Measurements from ENCODE around the gene RELT.

The RELT gene

GRCh38 chr11:73380897-73381410, 4.8 kb downstream of the RELT start:
- in situ Hi-C loops (cut with MboI; ENCODE audit: low sequenced_read_pairs, unreplicated experiment), result no loop called here
- no peak for TF ChIP-seq CTCF (IDR thresholded peaks at IDR 0.05; ENCODE audit: borderline replicate concordance, control extremely low read depth, extremely low read depth, insufficient read depth, missing control alignments)
- DNase-seq (ENCODE audit: low spot score), result no peak

GRCh38 chr11:73381589-73381988, 5.4 kb downstream of the RELT start:
- no peak for DNase-seq (ENCODE audit: low spot score)
- in situ Hi-C loops (cut with MboI; ENCODE audit: low sequenced_read_pairs, unreplicated experiment), result no loop called here
- no peak for TF ChIP-seq CTCF (IDR thresholded peaks at IDR 0.05; ENCODE audit: borderline replicate concordance, control extremely low read depth, extremely low read depth, insufficient read depth, missing control alignments)

GRCh38 chr11:73382183-73382582, 6.0 kb downstream of the RELT start:
- DNase-seq (ENCODE audit: low spot score), result no peak
- no peak for TF ChIP-seq CTCF (IDR thresholded peaks at IDR 0.05; ENCODE audit: borderline replicate concordance, control extremely low read depth, extremely low read depth, insufficient read depth, missing control alignments)
- in situ Hi-C loops (cut with MboI; ENCODE audit: low sequenced_read_pairs, unreplicated experiment), result no loop called here

- in situ Hi-C loops (cut with MboI; ENCODE audit: low sequenced_read_pairs, unreplicated experiment), result no loop called here
- no peak for TF ChIP-seq CTCF (IDR thresholded peaks at IDR 0.05; ENCODE audit: borderline replicate concordance, control extremely low read depth, extremely low read depth, insufficient read depth, missing control alignments)
- no peak for DNase-seq (ENCODE audit: low spot score)
These were observed 6.5 kb downstream of the RELT start for GRCh38 chr11:73382747-73383146.

- in situ Hi-C loops (cut with MboI; ENCODE audit: low sequenced_read_pairs, unreplicated experiment), result no loop called here
- DNase-seq (ENCODE audit: low spot score), result no peak
- no peak for TF ChIP-seq CTCF (IDR thresholded peaks at IDR 0.05; ENCODE audit: borderline replicate concordance, control extremely low read depth, extremely low read depth, insufficient read depth, missing control alignments)
These were observed 7.3 kb downstream of the RELT start for GRCh38 chr11:73383249-73384124.

- no peak for TF ChIP-seq CTCF (IDR thresholded peaks at IDR 0.05; ENCODE audit: borderline replicate concordance, control extremely low read depth, extremely low read depth, insufficient read depth, missing control alignments)
- in situ Hi-C loops (cut with MboI; ENCODE audit: low sequenced_read_pairs, unreplicated experiment), result no loop called here
- DNase-seq (ENCODE audit: low spot score), result no peak
These were observed 7.9 kb downstream of the RELT start for GRCh38 chr11:73384125-73384441.

All from GM13976 (cell line).